HepG2 (cell line): ENCODE measurements around the gene LRR1. TPM values are rescaled to one million over a fixed set of nuclear protein-coding genes. Genes with fewer than 3 reads are reported as not detected.

ENCODE experiments used
- FIP1L1 ChIP-seq: fragments of 200-400 bp; formaldehyde crosslinking; IDR thresholded peaks from 2 replicates; pipeline ENCODE4 v1.6.1; 2018; ENCODE audit warnings: low read depth, mild to moderate bottlenecking, low read length, moderate library complexity, borderline replicate concordance; ENCODE audit not compliant: insufficient read depth
- HNF4A ChIP-seq: sonication (generic); formaldehyde crosslinking; IDR thresholded peaks from 2 replicates; pipeline ENCODE4 v1.4.0; 2020; ENCODE audit warnings: missing genetic modification reagents
- KLF6 ChIP-seq: IDR thresholded peaks from 2 replicates; pipeline ENCODE4 v1.8.0; 2016; ENCODE audit warnings: missing biosample characterization, missing genetic modification reagents
- KMT2A ChIP-seq: sonication (generic); formaldehyde crosslinking; IDR thresholded peaks from 2 replicates; pipeline ENCODE4 v1.4.0; 2020; ENCODE audit warnings: missing genetic modification reagents
- MTF1 ChIP-seq: sonication (generic); formaldehyde crosslinking; IDR thresholded peaks from 2 replicates; pipeline ENCODE4 v1.5.0; 2020; ENCODE audit warnings: missing genetic modification reagents
- NKX3-1 ChIP-seq: sonication (generic); formaldehyde crosslinking; IDR thresholded peaks from 2 replicates; pipeline ENCODE4 v1.5.0; 2020; ENCODE audit warnings: missing genetic modification reagents
- NR2F6 ChIP-seq, 2 experiments: IDR thresholded peaks; 2 replicates each; pipeline ENCODE4 v1.6.1; 2016; ENCODE audit warnings: antibody characterized with exemption in 1 of 2, mild to moderate bottlenecking in 1 of 2
- PRPF4 ChIP-seq: fragments of 200-400 bp; formaldehyde crosslinking; IDR thresholded peaks from 2 replicates; pipeline ENCODE4 v1.6.1; 2016; ENCODE audit warnings: low read length, low read depth; ENCODE audit not compliant: poor library complexity, severe bottlenecking
- RBAK ChIP-seq: sonication (generic); formaldehyde crosslinking; IDR thresholded peaks from 2 replicates; pipeline ENCODE4 v1.5.1; 2020; ENCODE audit warnings: mild to moderate bottlenecking, missing genetic modification reagents
- SATB2 ChIP-seq: sonication (generic); formaldehyde crosslinking; IDR thresholded peaks from 2 replicates; pipeline ENCODE4 v1.5.0; 2020; ENCODE audit warnings: missing genetic modification reagents
- SMAD9 ChIP-seq: sonication (generic); formaldehyde crosslinking; IDR thresholded peaks from 2 replicates; pipeline ENCODE4 v1.5.1; 2020; ENCODE audit warnings: mild to moderate bottlenecking, missing genetic modification reagents
- SRY ChIP-seq: sonication (generic); formaldehyde crosslinking; IDR thresholded peaks from 2 replicates; pipeline ENCODE4 v1.8.0; 2022; ENCODE audit warnings: mild to moderate bottlenecking, missing genetic modification reagents
- SUZ12 ChIP-seq: fragments of 150-350 bp; IDR thresholded peaks from 2 replicates; pipeline ENCODE4 v1.6.1; 2014; ENCODE audit warnings: low read depth, low read length
- U2AF1 ChIP-seq: fragments of 200-400 bp; formaldehyde crosslinking; optimal IDR thresholded peaks from 2 replicates; pipeline ENCODE3; 2017; ENCODE audit warnings: mild to moderate bottlenecking, low read depth, low read length
- ZBTB21 ChIP-seq: sonication (generic); formaldehyde crosslinking; IDR thresholded peaks from 2 replicates; pipeline ENCODE4 v1.4.0; 2020; ENCODE audit warnings: missing genetic modification reagents
- ZNF205 ChIP-seq: IDR thresholded peaks from 2 replicates; pipeline ENCODE4 v1.6.1; 2018; ENCODE audit warnings: missing biosample characterization, missing genetic modification reagents
- ZNF264 ChIP-seq: sonication (generic); formaldehyde crosslinking; IDR thresholded peaks from 2 replicates; pipeline ENCODE4 v1.4.0; 2020; ENCODE audit warnings: missing genetic modification reagents
- ZNF441 ChIP-seq: sonication (generic); formaldehyde crosslinking; IDR thresholded peaks from 2 replicates; pipeline ENCODE4 v1.7.0; 2021; ENCODE audit warnings: missing genetic modification reagents, borderline replicate concordance
- ZNF557 ChIP-seq: sonication (generic); formaldehyde crosslinking; IDR thresholded peaks from 2 replicates; pipeline ENCODE4 v1.4.0; 2020; ENCODE audit warnings: missing genetic modification reagents
- polyA plus RNA-seq, 8 experiments: library from polyadenylated mRNA; depleted of rRNA in 3 of 8; stranded (reverse) in 7 of 8; unstranded in 1 of 8; fragments of >200 nt; fragmentation: Illumina TruSeq in 4 of 8; extraction: Trizol in 4 of 8; gene quantifications; 2 replicates each; pipeline versions ENCODE4 v1.2.1 to v1.2.3, GENCODE V29; 2011 to 2016; ENCODE audit warnings: low read depth in 4 of 8, missing spikeins in 1 of 8, mixed read lengths in 1 of 8; ENCODE audit not compliant: insufficient read depth in 1 of 8
- total RNA-seq, 5 experiments: library from RNA; depleted of rRNA; stranded (reverse); fragments of >200 nt; fragmentation: Illumina TruSeq; extraction: Trizol; gene quantifications; 2 replicates each; pipeline ENCODE4 v1.2.3, GENCODE V29; 2016; ENCODE audit warnings: low read depth in 1 of 5
- TF ChIP-seq, protein P1 (sequence below): sonication (generic); formaldehyde crosslinking; IDR thresholded peaks from 2 replicates; pipeline ENCODE4 v1.4.0; 2020; ENCODE audit warnings: missing genetic modification reagents
- TF ChIP-seq, protein P2 (sequence below): sonication (generic); formaldehyde crosslinking; IDR thresholded peaks from 2 replicates; pipeline ENCODE4 v1.9.0; 2021; ENCODE audit warnings: missing genetic modification reagents, mild to moderate bottlenecking, borderline replicate concordance
- TF ChIP-seq, protein P3 (sequence below): sonication (generic); formaldehyde crosslinking; IDR thresholded peaks from 2 replicates; pipeline ENCODE4 v1.4.0; 2020; ENCODE audit warnings: missing genetic modification reagents
- TF ChIP-seq, protein P4 (sequence below): sonication (generic); formaldehyde crosslinking; IDR thresholded peaks from 2 replicates; pipeline ENCODE4 v1.4.0; 2020; ENCODE audit warnings: missing genetic modification reagents, borderline replicate concordance

LRR1 gene
- total and polyA plus RNA-seq, 2 of the 13 experiments (the other 11 are each of a cell fraction or from before 2014, with no cell fraction given): 7.0 to 36.2 TPM

DNA sequence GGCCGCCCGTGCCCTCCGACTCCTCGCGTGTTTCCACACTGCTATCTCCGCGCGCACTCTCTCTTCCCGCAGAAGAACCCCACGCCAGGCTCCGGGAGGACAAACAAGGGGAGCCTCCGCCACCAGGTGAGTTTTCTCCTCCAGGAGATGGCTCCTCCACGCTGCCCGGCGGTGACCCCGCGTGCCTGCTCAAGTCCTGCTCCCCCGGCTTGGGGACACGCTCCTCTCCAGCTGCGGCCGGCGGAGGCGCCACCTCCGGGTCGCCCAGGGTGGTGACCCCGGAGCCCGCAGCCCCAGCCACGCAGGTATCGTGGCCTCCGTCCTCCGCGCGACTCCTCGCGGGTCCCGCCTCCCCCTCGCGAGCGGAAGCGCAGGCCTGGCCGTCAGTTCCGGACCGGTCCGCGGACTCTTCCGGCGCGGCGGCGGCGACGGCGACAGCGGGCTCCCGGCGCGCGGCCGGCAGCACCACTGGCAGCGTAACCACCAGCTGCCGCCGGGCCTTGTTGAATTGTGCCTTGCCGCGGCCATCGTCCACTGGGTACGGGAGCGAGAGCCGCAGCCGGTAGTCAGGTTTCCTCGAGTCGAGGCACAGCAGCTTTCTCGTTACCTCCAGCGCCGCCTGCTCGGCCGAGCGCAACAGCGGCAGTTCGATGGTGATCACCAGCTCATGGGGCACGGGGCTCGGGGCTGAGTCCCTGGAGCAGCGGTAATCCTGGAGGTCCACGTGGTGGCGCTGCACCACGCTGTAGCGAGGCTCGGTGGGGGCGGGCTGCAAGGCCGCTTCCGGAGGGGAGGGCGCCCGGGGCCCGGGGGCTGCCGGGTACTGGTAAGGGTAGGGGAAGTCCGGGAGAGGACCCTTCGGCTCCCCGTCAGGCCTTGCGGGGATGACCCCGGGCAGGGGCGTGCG lies 35.2 kb downstream of the LRR1 start (continued):
- TF ChIP-seq, protein P1, sequence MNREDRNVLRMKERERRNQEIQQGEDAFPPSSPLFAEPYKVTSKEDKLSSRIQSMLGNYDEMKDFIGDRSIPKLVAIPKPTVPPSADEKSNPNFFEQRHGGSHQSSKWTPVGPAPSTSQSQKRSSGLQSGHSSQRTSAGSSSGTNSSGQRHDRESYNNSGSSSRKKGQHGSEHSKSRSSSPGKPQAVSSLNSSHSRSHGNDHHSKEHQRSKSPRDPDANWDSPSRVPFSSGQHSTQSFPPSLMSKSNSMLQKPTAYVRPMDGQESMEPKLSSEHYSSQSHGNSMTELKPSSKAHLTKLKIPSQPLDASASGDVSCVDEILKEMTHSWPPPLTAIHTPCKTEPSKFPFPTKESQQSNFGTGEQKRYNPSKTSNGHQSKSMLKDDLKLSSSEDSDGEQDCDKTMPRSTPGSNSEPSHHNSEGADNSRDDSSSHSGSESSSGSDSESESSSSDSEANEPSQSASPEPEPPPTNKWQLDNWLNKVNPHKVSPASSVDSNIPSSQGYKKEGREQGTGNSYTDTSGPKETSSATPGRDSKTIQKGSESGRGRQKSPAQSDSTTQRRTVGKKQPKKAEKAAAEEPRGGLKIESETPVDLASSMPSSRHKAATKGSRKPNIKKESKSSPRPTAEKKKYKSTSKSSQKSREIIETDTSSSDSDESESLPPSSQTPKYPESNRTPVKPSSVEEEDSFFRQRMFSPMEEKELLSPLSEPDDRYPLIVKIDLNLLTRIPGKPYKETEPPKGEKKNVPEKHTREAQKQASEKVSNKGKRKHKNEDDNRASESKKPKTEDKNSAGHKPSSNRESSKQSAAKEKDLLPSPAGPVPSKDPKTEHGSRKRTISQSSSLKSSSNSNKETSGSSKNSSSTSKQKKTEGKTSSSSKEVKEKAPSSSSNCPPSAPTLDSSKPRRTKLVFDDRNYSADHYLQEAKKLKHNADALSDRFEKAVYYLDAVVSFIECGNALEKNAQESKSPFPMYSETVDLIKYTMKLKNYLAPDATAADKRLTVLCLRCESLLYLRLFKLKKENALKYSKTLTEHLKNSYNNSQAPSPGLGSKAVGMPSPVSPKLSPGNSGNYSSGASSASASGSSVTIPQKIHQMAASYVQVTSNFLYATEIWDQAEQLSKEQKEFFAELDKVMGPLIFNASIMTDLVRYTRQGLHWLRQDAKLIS: no peak
- TF ChIP-seq PRPF4 (no peak), SRY (CRISPR knock-in tag) (peak; percentile 26), ZNF557 (no peak), RBAK (CRISPR knock-in tag) (no peak), ZNF441 (CRISPR knock-in tag) (peak; percentile 86), FIP1L1 (no peak), KLF6 (peak; percentile 87), U2AF1 (no peak), ZNF264 (CRISPR knock-in tag) (0 out of 2 replicates have a peak, but pooled peaks have one; percentile 18), SUZ12 (no peak), KMT2A (CRISPR knock-in tag) (peak; percentile 63), SATB2 (no peak), MTF1 (CRISPR knock-in tag) (0 out of 2 replicates have a peak, but pooled peaks have one; percentile 50), HNF4A (CRISPR knock-in tag) (no peak; the same call in 1 of the 2 replicates), SMAD9 (CRISPR knock-in tag) (no peak), ZBTB21 (CRISPR knock-in tag) (no peak), NR2F6 (IDR thresholded peaks at IDR 0.05) (peak; percentile 24; the same call in 1 of the 2 replicates), NR2F6 (CRISPR knock-in tag; IDR thresholded peaks at IDR 0.05) (peak; percentile 87), ZNF205 (CRISPR knock-in tag) (no peak), NKX3-1 (no peak)
- TF ChIP-seq, protein P2, sequence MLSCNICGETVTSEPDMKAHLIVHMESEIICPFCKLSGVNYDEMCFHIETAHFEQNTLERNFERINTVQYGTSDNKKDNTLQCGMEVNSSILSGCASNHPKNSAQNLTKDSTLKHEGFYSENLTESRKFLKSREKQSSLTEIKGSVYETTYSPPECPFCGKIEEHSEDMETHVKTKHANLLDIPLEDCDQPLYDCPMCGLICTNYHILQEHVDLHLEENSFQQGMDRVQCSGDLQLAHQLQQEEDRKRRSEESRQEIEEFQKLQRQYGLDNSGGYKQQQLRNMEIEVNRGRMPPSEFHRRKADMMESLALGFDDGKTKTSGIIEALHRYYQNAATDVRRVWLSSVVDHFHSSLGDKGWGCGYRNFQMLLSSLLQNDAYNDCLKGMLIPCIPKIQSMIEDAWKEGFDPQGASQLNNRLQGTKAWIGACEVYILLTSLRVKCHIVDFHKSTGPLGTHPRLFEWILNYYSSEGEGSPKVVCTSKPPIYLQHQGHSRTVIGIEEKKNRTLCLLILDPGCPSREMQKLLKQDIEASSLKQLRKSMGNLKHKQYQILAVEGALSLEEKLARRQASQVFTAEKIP (CRISPR knock-in tag): no peak
- TF ChIP-seq, protein P3, sequence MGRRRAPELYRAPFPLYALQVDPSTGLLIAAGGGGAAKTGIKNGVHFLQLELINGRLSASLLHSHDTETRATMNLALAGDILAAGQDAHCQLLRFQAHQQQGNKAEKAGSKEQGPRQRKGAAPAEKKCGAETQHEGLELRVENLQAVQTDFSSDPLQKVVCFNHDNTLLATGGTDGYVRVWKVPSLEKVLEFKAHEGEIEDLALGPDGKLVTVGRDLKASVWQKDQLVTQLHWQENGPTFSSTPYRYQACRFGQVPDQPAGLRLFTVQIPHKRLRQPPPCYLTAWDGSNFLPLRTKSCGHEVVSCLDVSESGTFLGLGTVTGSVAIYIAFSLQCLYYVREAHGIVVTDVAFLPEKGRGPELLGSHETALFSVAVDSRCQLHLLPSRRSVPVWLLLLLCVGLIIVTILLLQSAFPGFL (CRISPR knock-in tag): no peak; the same call in 1 of the 2 replicates
- TF ChIP-seq, protein P4, sequence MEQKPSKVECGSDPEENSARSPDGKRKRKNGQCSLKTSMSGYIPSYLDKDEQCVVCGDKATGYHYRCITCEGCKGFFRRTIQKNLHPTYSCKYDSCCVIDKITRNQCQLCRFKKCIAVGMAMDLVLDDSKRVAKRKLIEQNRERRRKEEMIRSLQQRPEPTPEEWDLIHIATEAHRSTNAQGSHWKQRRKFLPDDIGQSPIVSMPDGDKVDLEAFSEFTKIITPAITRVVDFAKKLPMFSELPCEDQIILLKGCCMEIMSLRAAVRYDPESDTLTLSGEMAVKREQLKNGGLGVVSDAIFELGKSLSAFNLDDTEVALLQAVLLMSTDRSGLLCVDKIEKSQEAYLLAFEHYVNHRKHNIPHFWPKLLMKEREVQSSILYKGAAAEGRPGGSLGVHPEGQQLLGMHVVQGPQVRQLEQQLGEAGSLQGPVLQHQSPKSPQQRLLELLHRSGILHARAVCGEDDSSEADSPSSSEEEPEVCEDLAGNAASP (CRISPR knock-in tag): peak; percentile 56; the same call in 1 of the 2 replicates
